A673 (cell line): ENCODE data around the gene FAM228A. TPM values are rescaled to one million over a fixed set of nuclear protein-coding genes. Genes with fewer than 3 reads are reported as not detected.

ENCODE experiments used
- BruUV-seq: library from RNA; stranded (reverse); fragments of 400-500 nt; replicated peaks from 2 replicates; lab custom pipeline; 2021; lab: Mats Ljungman, UMichigan
- CTCF ChIA-PET: fragments of 300-600 bp; sonication (Branson Sonifier 250); formaldehyde crosslinking; loops from one replicate; lab custom pipeline; 2022; ENCODE audit warnings: antibody characterized with exemption; lab: Charles Lee
- POLR2A ChIA-PET: fragments of 300-600 bp; sonication (Branson Sonifier 250); formaldehyde crosslinking; loops from one replicate; lab custom pipeline; 2022; ENCODE audit warnings: antibody characterized with exemption; ENCODE audit not compliant: low non-redundant PET; lab: Charles Lee
- DNase-seq: peaks from one replicate; pipeline ENCODE4 v3.0.0-alpha.2; 2015; ENCODE audit warnings: low spot score
- H3K27ac ChIP-seq: fragments of 200-600 bp; sonication (generic); 2 replicates; pipeline ENCODE4 v1.5.1; 2016; ENCODE audit warnings: mixed run types, low read depth, mild to moderate bottlenecking, mixed read lengths, antibody characterized with exemption, low read length; ENCODE audit not compliant: poor library complexity, severe bottlenecking
- H3K27me3 ChIP-seq: fragments of 200-600 bp; sonication (generic); replicated peaks from 2 replicates; pipeline ENCODE4 v1.6.1; 2017; ENCODE audit warnings: mixed run types, low read depth, mild to moderate bottlenecking, mixed read lengths, antibody characterized with exemption, low read length; ENCODE audit not compliant: insufficient read depth, poor library complexity
- H3K36me3 ChIP-seq: fragments of 200-600 bp; sonication (generic); 2 replicates; pipeline ENCODE4 v1.6.1; 2016; ENCODE audit warnings: mixed run types, mild to moderate bottlenecking, mixed read lengths, antibody characterized with exemption, low read length; ENCODE audit not compliant: insufficient read depth, poor library complexity, severe bottlenecking
- H3K4me1 ChIP-seq: fragments of 200-600 bp; sonication (generic); 2 replicates; pipeline ENCODE4 v1.6.1; 2017; ENCODE audit warnings: mixed run types, mild to moderate bottlenecking, mixed read lengths, antibody characterized with exemption, low read length; ENCODE audit not compliant: insufficient read depth, poor library complexity, severe bottlenecking
- H3K4me3 ChIP-seq: fragments of 200-600 bp; sonication (generic); 2 replicates; pipeline ENCODE4 v1.5.1; 2016; ENCODE audit warnings: low read depth, mixed run types, mild to moderate bottlenecking, mixed read lengths, low read length; ENCODE audit not compliant: poor library complexity, severe bottlenecking
- H3K9me3 ChIP-seq: fragments of 200-600 bp; sonication (generic); 2 replicates; pipeline ENCODE4 v1.6.1; 2016; ENCODE audit warnings: mixed run types, low read depth, mild to moderate bottlenecking, mixed read lengths, antibody characterized with exemption, low read length; ENCODE audit not compliant: poor library complexity, severe bottlenecking
- CTCF ChIP-seq: fragments of 300-800, 200-600 bp; sonication (generic); conservative IDR thresholded peaks from 2 replicates; pipeline ENCODE4 v1.5.1; 2017; ENCODE audit warnings: low read depth, mild to moderate bottlenecking, antibody characterized with exemption, low read length, moderate library complexity, mixed read lengths
- EZH2 ChIP-seq: fragments of 200-600 bp; sonication (generic); IDR thresholded peaks from 2 replicates; pipeline ENCODE4 v1.6.1; 2017; ENCODE audit warnings: borderline replicate concordance, low read depth, mild to moderate bottlenecking, mixed read lengths, antibody characterized with exemption, low read length; ENCODE audit not compliant: poor library complexity, severe bottlenecking
- intact Hi-C: fragments of 100-400 bp; cut with micrococcal nuclease; formaldehyde crosslinking; loops from one replicate; pipeline ENCODE4 v1.10.0; 2022; ENCODE audit not compliant: unreplicated experiment
- total RNA-seq: library from RNA; stranded (reverse); gene quantifications from 2 replicates; pipeline ENCODE4 v1.2.3, GENCODE V29; 2021

Gene FAM228A
- total RNA-seq, 1 experiment from 2014 or later: not detected

- no peak for DNase-seq
- intact Hi-C loops: no loop called here
- no TSS peak for BruUV-seq
- H3K36me3 ChIP-seq: no peaks in the 10 kb centered on the region
- POLR2A ChIA-PET: no interaction called here
- TF ChIP-seq CTCF (no peak), EZH2 (no peak)
- H3K4me1 ChIP-seq: no peaks in the 10 kb centered on the region
- CTCF ChIA-PET: no interaction called here
- no peaks in the 10 kb centered on the region for H3K27me3 ChIP-seq
- no peak overlapping the region for H3K27ac ChIP-seq
- H3K9me3 ChIP-seq: no peaks in the 10 kb centered on the region
- no peak overlapping the region for H3K4me3 ChIP-seq
These were observed 31.9 kb downstream of the FAM228A start for GRCh38 chr2:24206714-24207113.

DNA sequence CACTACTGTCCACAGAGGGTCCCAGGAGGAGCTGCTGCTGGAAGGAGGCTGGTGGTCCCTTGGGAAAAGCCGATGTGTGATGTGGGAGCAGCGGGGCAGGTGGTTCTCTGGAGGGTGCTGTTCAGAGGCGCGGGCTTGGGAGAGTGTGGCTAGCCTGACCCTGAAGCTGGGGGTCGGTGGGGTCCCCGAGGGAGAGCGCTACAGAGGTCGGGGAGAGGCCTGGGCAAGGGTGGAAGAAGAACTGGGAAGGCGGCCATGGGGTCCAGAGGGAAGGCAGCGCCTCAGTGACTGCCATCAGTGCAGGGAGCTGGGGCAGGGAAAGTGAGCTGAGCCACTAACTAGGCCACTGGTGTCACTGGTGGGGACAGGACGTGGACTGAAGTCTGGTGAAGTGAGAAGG lies 32.5 kb downstream of the FAM228A start:
- ChIA-PET CTCF (no interaction called here), POLR2A (no interaction called here)
- H3K4me3 ChIP-seq: no peak overlapping the region
- TF ChIP-seq CTCF (no peak), EZH2 (no peak)
- no TSS peak for BruUV-seq
- no peaks in the 10 kb centered on the region for H3K4me1 ChIP-seq
- no peaks in the 10 kb centered on the region for H3K27me3 ChIP-seq
- H3K27ac ChIP-seq: no peak overlapping the region
- DNase-seq: no peak
- no peaks in the 10 kb centered on the region for H3K9me3 ChIP-seq
- intact Hi-C loops: no loop called here
- H3K36me3 ChIP-seq: no peaks in the 10 kb centered on the region

DNA sequence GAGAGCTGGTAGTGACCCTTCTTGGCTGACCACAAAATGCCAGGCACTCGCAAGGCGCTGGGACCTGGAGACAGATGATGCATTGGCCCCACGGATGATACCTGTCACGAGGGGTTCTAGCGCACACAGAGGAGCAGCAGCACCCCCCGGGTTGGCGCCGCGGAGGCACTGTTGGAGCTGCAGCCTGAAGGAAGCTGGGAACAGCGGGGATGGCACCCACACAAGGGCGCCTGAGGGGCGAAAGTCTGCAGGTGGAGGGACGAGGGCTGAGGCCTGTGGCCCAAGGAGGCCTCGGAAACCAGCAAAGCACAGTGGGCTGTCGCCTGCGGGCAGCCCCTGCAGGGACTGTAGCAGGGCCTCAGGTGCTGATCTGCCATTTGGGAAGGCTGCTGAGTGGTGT lies 33.6 kb downstream of the FAM228A start:
- ChIA-PET CTCF (no interaction called here), POLR2A (no interaction called here)
- intact Hi-C loops: no loop called here
- H3K9me3 ChIP-seq: no peaks in the 10 kb centered on the region
- H3K27ac ChIP-seq: no peak overlapping the region
- TF ChIP-seq CTCF (no peak), EZH2 (no peak)
- H3K4me1 ChIP-seq: no peaks in the 10 kb centered on the region
- no TSS peak for BruUV-seq
- no peaks in the 10 kb centered on the region for H3K36me3 ChIP-seq
- no peak overlapping the region for H3K4me3 ChIP-seq
- H3K27me3 ChIP-seq: no peaks in the 10 kb centered on the region
- no peak for DNase-seq
